Epidermal melanocyte (primary cell): Measurements from ENCODE around the gene ZFAND2A.
A peak's percentile ranks its signal among the peaks of the same experiment; 100 is the strongest.
"Not testable (repeated sequence)": the region's sequence is repeated elsewhere in the genome, so short reads cannot be mapped to it uniquely, and the experiment has no call there.

Experiments used
- DNase-seq: peaks from one replicate; pipeline ENCODE4 v3.0.0; 2011; ENCODE audit warnings: low spot score; ENCODE audit not compliant: insufficient read length

ZFAND2A gene

GRCh38 chr7:1175597-1175966, 15.6 kb upstream of the ZFAND2A start:
- DNase-seq = no peak

GRCh38 chr7:1174881-1175596, 15.0 kb upstream of the ZFAND2A start:
- no peak for DNase-seq

- no peak for DNase-seq
These were observed 14.0 kb upstream of the ZFAND2A start for GRCh38 chr7:1174002-1174401.

GRCh38 chr7:1172666-1173523, 12.9 kb upstream of the ZFAND2A start:
- no peak for DNase-seq

GRCh38 chr7:1171516-1171915, 11.5 kb upstream of the ZFAND2A start:
- not testable (repeated sequence) for DNase-seq

GRCh38 chr7:1170741-1171501, 10.9 kb upstream of the ZFAND2A start:
- no peak for DNase-seq

- DNase-seq = peak; percentile 84
These were observed 9.7 kb upstream of the ZFAND2A start for GRCh38 chr7:1169409-1170368.

- DNase-seq = no peak
These were observed 8.4 kb upstream of the ZFAND2A start for GRCh38 chr7:1168422-1168821.

GRCh38 chr7:1164436-1164835, 4.4 kb upstream of the ZFAND2A start:
- DNase-seq = no peak

GRCh38 chr7:1163121-1163520, 3.1 kb upstream of the ZFAND2A start:
- DNase-seq = no peak

- DNase-seq = no peak
These were observed 650 bp upstream of the ZFAND2A start for GRCh38 chr7:1160670-1161021.

- not testable (repeated sequence) for DNase-seq
These were observed 765 bp downstream of the ZFAND2A start for GRCh38 chr7:1159231-1159630.

GRCh38 chr7:1158203-1159126, 1.5 kb downstream of the ZFAND2A start:
- no peak for DNase-seq

GRCh38 chr7:1156782-1157535, 3.0 kb downstream of the ZFAND2A start:
- no peak for DNase-seq

- DNase-seq = not testable (repeated sequence)
These were observed 3.9 kb downstream of the ZFAND2A start for GRCh38 chr7:1155818-1156781.

GRCh38 chr7:1154172-1154739, 5.7 kb downstream of the ZFAND2A start:
- DNase-seq = no peak

GRCh38 chr7:1152492-1152891, 7.5 kb downstream of the ZFAND2A start:
- no peak for DNase-seq
